Measurements from ENCODE around the gene BOLL. TPM values are rescaled to one million over a fixed set of nuclear protein-coding genes. Genes with fewer than 3 reads are reported as not detected.
"Not testable (repeated sequence)": the region's sequence is repeated elsewhere in the genome, so short reads cannot be mapped to it uniquely, and the experiment has no call there.

Gene BOLL
- total RNA-seq, 2 donors from 2014 or later, result not detected

GRCh38 chr2:197695206-197695605 is 89.9 kb downstream of the BOLL start:
- H3K27ac ChIP-seq; DNase-seq (ENCODE audit: low spot score); H3K4me1 ChIP-seq; H3K9me3 ChIP-seq; H3K27me3 ChIP-seq; H3K4me3 ChIP-seq; H3K36me3 ChIP-seq: not testable (repeated sequence)

DNA sequence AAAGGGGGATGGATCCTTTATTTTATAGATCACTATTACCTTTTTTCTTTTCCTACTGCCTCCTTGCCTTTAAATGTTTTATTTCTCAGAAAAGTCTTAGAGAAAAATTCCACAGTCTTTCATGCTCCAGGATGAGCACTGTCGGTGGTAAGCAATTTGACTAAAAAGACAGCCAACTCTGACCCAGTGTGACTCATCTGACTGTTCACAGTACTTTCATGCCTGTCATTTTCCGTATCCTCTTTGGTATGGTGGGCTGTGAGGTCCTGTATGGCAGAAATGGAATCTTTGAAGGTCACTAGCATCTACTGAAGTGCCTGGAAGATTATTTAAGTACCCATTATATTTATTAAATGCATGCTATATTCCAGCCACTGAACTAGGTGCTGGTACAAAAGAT is 107.6 kb downstream of the BOLL start:
- H3K36me3 ChIP-seq, result no peaks in the 10 kb centered on the region
- no peaks in the 10 kb centered on the region for H3K9me3 ChIP-seq

GRCh38 chr2:197677056-197677455 is 108.1 kb downstream of the BOLL start:
- no peaks in the 10 kb centered on the region for H3K9me3 ChIP-seq
- no peaks in the 10 kb centered on the region for H3K27me3 ChIP-seq
- no peak overlapping the region for H3K27ac ChIP-seq
- no peak for DNase-seq (ENCODE audit: low spot score)
- TF ChIP-seq, protein P1, sequence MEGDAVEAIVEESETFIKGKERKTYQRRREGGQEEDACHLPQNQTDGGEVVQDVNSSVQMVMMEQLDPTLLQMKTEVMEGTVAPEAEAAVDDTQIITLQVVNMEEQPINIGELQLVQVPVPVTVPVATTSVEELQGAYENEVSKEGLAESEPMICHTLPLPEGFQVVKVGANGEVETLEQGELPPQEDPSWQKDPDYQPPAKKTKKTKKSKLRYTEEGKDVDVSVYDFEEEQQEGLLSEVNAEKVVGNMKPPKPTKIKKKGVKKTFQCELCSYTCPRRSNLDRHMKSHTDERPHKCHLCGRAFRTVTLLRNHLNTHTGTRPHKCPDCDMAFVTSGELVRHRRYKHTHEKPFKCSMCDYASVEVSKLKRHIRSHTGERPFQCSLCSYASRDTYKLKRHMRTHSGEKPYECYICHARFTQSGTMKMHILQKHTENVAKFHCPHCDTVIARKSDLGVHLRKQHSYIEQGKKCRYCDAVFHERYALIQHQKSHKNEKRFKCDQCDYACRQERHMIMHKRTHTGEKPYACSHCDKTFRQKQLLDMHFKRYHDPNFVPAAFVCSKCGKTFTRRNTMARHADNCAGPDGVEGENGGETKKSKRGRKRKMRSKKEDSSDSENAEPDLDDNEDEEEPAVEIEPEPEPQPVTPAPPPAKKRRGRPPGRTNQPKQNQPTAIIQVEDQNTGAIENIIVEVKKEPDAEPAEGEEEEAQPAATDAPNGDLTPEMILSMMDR (IDR thresholded peaks at IDR 0.05), result no peak
- H3K4me1 ChIP-seq, result peaks cover 0 to 3% of the 10 kb centered on the region in 2 donors
- no peaks in the 10 kb centered on the region for H3K36me3 ChIP-seq
- no peak overlapping the region for H3K4me3 ChIP-seq

More for the DNA sequence above, 107.6 kb downstream of the BOLL start:
- peaks cover 0 to 3% of the 10 kb centered on the region in 2 donors for H3K4me1 ChIP-seq
- H3K27me3 ChIP-seq, result no peaks in the 10 kb centered on the region
- TF ChIP-seq, protein P1 (IDR thresholded peaks at IDR 0.05), result no peak
- no peak for DNase-seq (ENCODE audit: low spot score)
- no peak overlapping the region for H3K4me3 ChIP-seq
- no peak overlapping the region for H3K27ac ChIP-seq

Other genes starting within 250 kb of the BOLL start
- gene RFTN2, start 109.7 kb downstream of the BOLL start, total RNA-seq, result 10 to 100 TPM in 1 of 2 donors, 1 to 10 TPM in 1; 4.5 to 11.6 TPM
- 1 to 10 TPM; 4.4 to 7.1 TPM for gene MARS2, start 80.0 kb downstream of the BOLL start, total RNA-seq
- gene PLCL1, start 19.3 kb upstream of the BOLL start, total RNA-seq, result 10 to 100 TPM; 26.8 to 32.0 TPM

Data from right atrium auricular region (tissue), 2 donors.